Stimulated activated CD8-positive, alpha-beta memory T cell treated with anti-CD3 and anti-CD28 coated beads, Interleukin-15, amount 100 ng/mL, for 4 hours (primary cell): Measurements from ENCODE around the gene MTHFD2.
"Not testable (repeated sequence)": the region's sequence is repeated elsewhere in the genome, so short reads cannot be mapped to it uniquely, and the experiment has no call there.

Source experiments
- DNase-seq, 2 donors: peaks; one replicate each; pipeline ENCODE4 v3.0.0-alpha.2; 2020; ENCODE audit warnings: low read depth in 2 of 2

MTHFD2 gene

DNA sequence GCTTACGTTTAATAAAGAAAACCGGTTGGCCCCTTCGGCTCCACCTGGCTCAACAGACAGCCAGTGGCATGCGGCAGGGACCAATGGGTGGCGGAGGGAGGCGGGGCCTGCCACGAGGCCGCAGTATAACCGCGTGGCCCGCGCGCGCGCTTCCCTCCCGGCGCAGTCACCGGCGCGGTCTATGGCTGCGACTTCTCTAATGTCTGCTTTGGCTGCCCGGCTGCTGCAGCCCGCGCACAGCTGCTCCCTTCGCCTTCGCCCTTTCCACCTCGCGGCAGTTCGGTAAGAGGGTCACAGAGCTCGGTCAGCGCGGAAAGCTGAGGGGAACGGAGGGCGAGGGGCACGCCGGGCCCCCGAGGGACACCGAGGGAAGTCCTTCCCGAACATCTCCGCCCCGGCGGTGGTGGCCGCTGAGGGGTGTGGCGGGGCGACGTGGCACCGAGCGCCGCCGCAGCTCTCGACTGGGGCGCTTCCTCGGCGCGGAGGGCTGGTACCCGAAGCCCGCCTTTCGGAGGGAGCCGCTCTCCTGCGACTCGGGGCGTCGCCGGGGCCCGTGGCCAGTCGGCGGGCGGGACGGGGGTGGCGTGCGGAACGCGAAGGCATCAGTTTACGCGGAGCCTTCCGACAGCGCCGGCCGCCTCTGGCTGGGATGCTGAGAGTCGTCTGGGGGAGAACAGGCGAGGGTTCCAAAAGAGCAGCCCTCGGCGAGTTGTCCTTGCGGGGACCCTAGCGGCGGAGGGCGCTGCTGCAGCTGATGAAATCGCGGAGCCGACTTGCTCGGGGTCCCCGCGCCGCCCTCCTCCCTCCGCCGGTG lies at the start of gene MTHFD2:
MTHFD2 (plus strand) TSS at position 155 of the 814 bp plus-strand sequence; CDS start at position 182, 27 bp downstream.
- peak; percentile 85 to 87 for DNase-seq

DNA sequence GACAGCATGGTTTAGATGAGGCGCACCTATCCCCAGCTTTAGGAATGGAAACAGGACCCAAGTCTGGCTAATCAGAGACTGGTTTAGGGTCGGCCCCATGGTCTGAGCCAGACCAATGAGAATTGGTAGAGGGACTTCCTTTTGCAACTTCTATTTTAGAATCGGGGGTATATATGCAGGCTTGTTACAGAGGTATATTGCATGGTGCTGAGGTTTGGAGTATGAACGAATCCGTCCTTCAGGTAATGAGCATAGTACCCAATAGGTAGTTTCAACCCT lies 49.2 kb upstream of the MTHFD2 start:
- DNase-seq: no peak

DNA sequence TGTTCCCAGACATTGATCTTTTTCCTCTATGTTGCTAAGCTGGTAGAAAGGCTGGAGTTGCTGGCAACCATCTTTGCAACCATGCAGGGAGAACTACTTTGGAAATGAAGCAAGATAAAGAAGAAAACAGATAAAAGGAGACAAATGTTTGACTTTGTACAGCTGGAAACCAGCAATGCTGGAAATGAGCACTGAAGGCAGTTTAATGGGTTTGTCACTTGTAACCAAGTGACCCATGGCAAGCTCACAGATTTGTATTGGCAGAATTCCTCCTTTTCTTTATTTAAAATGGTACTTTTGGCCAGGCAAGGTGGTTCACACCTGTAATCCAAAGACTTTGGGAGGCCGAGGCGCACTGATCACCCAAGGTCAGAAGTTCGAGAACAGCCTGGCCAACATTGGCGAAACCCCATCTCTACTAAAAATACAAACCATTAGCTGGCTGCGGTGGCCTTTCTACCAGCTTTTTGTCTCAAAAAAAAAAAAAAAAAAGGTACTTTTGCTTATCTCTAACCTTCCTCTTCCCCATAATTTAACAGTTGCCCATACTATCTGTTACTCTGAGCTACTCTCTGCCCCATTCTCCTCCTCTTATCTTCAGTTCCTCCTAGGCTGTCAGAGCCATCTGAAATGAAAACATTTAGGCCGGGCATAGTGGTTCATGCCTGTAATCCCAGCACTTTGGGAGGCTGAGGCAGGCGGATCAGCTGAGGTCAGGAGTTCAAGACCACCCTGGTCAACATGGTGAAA lies 48.7 kb upstream of the MTHFD2 start:
- DNase-seq: no peak

DNA sequence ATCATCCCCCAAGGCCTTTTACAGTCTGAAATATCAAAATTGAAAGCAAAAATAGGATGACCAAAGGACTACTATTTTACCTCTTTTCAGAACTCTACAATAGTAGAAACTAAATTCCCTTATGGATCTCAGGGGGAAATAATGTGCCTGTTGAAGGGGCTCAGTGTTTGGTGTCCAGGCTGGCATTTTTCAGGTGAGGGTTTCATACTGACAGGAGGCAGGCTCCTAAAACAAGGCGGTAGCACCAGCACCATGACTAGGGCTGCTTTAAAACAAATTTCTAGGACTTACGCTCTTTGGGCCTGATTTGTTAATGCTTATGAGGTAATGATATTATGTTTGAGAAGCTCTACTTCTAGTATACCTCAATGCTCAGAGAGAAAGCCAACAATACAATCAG lies 45.5 kb upstream of the MTHFD2 start:
- DNase-seq: no peak

- no peak for DNase-seq
Measured at GRCh38 chr2:74155830-74156229, 42.6 kb upstream of the MTHFD2 start.

GRCh38 chr2:74162951-74163350 lies 35.5 kb upstream of the MTHFD2 start:
- DNase-seq: no peak

- no peak for DNase-seq
Measured at GRCh38 chr2:74164761-74165160, 33.7 kb upstream of the MTHFD2 start.

GRCh38 chr2:74168739-74169138 lies 29.7 kb upstream of the MTHFD2 start:
- no peak for DNase-seq

DNA sequence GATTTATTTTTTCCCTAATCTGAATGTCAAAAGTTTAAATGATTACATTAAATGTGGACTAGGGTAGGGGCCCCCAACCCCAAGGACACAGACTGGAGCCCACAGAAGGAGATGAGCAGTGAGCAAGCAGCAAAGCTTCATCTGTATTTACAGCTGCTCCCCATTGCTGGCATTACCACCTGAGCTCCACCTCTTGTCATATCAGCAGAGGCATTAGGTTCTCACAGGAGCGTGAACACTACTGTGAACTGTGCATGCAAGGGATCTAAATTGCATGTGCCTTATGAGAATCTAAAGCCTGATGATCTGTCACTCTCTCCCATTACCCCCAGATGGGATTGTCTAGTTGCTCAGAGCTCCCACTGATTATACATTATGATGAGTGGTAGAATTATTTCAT lies 23.5 kb upstream of the MTHFD2 start:
- no peak for DNase-seq

DNA sequence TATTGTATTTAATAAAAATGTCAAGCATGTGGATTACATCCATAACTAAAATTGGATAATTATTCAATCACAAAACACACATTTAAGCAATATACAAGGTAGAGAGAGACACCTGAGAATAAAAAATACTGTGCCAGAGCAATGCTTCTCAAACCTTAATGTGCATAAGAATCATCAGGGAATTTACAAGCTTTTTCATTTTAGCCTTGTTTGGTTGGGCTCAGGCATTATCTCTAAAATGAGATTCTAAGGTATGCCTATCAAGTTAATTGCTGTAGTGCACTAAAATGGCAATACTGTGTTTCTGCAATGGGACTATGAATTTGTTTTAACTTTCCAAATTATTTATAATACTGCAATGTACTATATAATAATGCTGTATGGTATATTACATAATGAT lies 20.7 kb upstream of the MTHFD2 start:
- no peak for DNase-seq

GRCh38 chr2:74178211-74179062 lies 20.0 kb upstream of the MTHFD2 start, which contains the start of gene MOB1A:
Gene MOB1A, minus strand, starts transcription at chr2:74178879. Its CDS starts 205 bp downstream, at chr2:74178674.
- peak; percentile 94 to 97 for DNase-seq

DNA sequence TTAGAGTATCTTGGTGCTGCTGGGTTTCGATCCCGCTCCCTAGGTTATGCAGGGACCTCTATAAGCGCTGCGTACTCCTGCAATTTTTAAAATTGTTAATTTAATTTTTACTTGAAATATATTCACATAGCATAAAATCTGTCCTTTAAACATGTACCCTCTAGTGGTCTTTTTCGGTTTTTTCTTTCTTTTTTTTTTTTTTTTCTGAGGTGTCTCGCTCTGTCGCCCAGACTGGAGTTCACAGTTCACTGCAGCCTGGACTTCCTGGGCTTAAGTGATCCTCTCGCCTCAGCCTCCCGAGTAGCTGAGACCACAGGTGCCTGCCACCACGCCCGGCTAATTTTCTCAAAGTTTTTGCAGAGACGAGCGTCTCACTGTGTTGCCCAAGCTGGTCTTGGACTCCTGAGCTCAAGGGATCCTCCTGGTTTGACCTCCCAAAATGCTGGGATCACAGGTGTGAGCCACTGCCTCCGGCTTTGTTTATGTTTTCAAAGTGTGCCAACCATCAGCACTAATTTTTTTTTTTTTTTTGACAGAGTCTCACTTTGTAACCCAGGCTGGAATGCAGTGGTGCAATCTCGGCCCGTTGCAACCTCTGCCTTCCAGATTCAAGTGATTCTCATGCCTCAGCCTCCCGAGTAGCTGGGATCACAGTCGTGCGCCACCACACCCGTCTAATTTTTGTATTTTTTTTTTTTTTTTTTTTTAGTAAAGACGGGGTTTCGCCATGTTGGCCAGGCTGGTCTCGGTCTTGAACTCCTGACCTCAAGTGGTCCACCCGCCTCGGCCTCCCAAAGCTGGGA lies 19.2 kb upstream of the MTHFD2 start:
- DNase-seq: no peak

GRCh38 chr2:74181739-74182138 lies 16.7 kb upstream of the MTHFD2 start:
- no peak for DNase-seq

DNA sequence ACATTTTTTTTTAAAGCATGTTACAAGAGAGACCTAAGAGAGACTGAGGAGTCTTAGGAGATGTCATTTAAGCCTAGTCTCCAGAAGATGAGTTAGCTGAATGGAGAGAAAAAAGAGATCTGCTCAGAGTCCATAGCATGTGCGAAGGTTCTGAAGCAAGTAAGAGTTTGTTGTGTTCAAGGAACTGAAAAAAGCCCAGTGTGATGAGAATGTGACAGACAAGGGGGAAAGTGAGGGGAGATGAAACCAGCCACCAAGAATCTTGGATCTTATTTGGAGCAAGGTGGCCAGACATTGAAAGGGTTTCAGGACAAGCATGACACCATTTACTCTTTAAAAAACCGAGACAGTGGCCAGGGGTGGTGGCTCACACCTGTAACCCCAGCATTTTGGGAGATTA lies 14.5 kb upstream of the MTHFD2 start:
- DNase-seq: no peak

DNA sequence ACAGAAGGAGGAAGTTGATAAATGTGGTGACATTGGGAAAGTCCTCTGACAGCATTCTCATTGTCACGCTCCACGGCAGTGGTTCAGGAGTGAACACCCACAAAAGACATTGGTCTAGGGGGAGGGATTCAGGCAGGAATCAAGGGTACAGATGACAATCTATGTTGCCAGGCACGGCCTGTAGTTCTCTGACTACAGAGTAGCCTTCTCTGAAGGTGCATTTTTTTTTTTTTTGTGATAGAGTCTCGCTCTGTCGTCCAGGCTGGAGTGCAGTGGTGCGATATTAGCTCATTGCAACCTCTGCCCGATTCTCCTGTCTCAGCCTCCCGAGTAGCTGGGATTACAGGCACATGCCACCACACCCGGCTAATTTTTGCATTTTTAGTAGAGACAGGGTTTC lies 12.4 kb upstream of the MTHFD2 start:
- DNase-seq: no peak

- DNase-seq: not testable (repeated sequence)
Measured at GRCh38 chr2:74186706-74187105, 11.7 kb upstream of the MTHFD2 start.

- DNase-seq: no peak
Measured at GRCh38 chr2:74188018-74188601, 10.3 kb upstream of the MTHFD2 start.

DNA sequence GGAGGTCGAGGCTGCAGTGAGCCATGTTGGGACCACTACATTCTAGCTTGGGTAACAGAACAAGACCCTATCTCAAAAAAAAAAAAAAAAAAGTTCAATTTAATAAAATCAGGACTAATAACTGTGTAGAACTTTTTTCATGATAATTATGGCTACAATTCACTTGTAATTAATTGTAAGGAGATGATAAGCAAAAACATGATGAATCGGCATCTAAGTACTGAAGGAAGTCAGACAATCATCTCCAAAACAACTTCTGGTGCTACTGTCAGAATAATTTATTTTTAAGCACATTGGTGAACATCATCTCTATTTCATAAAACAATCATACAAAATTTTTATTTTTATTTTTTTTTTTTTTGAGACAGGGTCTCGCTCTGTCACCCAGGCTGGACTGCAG lies 9.7 kb upstream of the MTHFD2 start:
- no peak for DNase-seq

- no peak for DNase-seq
Measured at GRCh38 chr2:74191596-74192380, 6.6 kb upstream of the MTHFD2 start.

GRCh38 chr2:74194799-74195198 lies 3.6 kb upstream of the MTHFD2 start:
- DNase-seq: no peak
